IPS-11a (cell line): Measurements from ENCODE around the gene MTCL3.

ENCODE experiments used
- H3K4me3 ChIP-seq: one replicate; pipeline ENCODE4 v1.5.1; 2013; ENCODE audit warnings: low read depth, low read length, control low read depth

MTCL3 gene

DNA sequence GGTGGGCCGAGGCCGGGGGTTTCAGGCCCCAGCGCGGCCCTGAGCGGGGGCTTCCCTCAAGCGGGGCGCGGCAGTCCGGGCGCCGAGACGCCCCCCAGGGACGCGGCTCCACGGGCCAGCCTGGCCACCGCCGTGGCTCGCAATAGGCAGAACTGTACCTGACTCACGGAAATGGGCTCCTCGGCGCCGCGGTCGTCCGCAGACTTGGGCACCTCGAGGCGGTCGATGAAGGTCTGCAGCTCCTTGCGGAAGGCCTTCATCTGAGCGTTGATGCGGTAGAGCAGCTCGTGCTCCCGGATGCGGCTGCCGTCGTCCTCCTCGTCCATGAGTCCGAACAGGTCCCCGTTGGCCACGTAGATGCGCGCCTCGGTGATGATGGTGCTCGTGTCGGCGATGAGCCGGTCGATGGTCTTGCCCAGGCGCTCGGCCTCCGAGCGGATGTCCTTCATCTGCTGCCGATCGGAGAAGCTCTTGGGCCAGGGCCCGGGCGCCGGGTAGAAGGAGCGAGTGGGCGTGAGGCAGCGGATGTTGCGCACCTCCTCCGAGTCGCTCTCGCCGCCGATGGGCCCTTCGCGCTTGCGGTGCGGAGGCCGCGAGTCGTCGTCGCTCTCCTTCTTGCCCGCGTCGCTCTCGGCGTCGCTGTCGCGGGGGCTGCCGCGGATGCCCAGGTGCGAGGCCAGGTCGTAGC lies 43.9 kb downstream of the MTCL3 start:
- no peak overlapping the region for H3K4me3 ChIP-seq

DNA sequence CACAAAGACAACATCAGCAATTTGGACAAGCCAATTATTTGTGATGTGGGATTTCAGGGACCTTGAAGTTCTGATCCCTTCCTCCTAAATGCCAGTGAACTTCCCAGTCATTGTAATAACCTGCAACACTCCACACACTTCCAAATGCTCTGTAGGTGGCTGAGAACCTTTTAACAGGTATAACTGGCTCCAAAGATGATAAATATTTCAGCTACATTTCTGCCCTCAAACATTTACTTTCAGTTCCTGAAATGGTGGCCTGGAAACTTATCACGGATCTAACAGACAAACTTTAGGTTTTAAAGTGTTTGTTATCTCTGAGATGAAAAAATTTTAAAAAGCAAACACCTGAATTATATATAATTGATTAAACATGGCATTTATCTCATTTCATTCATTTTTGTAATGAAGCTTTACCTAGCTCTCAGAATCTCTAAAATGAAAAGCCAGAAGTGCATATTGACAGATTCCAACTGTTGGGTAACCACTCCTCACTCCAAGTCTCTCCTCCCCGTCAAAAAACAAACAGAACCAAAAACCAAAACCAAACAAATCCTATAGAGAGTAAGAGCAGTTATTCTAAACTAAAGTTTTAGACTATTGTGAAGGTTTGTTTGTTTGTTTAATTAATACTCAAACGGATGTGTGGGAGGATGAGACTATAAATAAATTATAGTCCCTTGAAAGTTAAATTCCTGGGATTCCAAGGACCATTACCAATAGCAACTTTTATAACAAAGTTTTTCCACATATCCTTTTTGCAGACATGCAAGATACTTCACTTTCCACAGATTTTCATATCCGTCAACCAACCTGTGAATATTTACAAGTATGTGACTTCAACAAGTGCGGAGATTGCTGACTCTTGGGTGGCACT lies 47.5 kb downstream of the MTCL3 start:
- H3K4me3 ChIP-seq, result no peak overlapping the region

DNA sequence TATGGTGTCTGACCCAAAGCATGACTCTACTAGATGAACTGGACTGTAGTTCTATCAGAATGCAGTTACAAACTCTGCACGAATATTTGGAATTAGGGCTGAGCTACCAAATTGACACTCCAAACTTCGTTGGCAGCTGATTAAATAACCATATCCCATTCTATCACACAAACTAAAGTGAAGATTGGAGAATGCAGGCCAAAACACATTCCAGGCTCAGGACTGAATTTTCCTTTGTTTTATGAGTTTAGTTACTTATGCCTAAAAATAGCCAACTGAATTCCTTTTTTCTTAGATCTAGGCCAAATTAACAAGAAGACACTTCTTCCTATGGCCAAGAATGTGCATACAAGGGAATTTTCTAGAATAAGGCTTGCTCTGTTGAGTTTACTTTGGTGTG lies 50.2 kb downstream of the MTCL3 start:
- H3K4me3 ChIP-seq, result no peak overlapping the region

DNA sequence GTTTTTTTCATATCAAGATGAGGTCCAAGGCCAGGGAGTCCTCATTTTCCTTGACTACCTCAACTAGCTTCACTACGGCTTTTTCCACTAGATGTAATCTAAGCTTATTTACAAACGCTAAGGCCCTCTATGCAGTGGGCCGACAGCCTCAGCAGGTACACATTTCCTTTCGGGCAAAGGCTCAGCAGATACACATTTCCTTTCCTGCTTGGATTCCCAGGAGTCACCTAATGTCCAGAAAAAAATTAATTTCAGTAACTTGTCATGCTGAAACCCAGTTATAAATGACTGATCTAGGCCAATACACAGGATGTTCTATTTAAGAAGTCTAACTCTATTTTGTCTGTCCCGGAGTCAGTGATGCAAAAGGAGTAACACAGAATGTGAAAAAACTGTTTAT lies 52.7 kb downstream of the MTCL3 start:
- H3K4me3 ChIP-seq, result no peak overlapping the region

DNA sequence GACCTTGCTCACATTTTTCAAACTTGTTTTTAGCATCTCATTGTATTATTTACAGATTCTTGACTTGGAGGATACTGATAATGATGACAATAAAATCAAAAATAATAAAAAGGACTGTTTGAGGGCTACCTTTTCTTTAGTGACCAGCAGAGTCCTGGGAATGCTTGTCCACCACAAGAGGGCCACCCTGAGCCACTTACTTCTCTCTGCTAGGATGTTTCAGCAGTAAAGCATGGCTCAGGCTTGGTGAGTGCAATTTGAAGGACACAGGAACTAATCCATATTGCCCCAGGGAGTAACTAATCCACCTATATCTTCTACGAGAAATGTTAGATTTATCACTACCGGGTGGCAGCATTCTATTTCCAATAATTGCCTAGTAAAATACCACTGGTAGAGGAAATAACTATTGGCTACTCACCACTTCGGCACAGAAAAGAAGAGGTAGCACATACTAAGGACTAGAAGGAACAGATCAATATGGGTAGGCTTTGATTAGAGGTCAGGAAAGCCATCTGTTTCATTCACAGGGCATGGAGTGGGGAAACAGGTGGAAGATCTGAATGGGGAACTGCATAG lies 54.2 kb downstream of the MTCL3 start:
- no peak overlapping the region for H3K4me3 ChIP-seq

DNA sequence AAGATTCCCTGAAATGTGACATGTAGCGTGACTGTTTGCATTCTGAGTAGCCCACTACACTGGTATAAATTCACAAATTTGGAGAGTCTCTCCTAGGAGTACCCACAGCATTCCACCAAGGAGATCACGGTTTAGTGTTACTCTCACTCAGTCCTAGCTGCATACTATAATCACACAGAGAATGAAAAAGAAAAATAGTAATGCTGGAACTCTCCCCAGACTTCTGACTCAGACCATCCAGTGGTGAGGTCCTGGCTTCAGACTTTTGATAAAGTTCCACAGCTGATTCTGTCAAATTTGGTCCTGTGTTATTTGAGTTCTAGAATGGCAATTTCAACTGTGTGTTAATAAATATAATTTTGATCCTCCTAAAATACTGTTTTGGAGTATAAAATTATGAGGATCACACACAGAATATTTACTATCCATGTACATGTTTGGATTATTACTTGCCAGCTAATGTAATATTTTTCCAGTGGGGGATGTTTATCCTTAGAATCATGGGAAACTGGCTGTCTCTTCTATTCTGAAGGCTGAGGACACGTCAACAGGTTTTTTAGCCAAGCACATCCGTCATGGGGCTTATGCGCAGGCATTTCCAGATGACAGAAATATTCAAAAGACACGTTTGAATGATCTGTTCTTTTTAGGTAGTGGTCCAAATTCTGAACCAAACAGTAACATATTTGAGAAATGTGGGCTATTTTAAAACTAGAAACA lies 54.8 kb downstream of the MTCL3 start:
- no peak overlapping the region for H3K4me3 ChIP-seq

DNA sequence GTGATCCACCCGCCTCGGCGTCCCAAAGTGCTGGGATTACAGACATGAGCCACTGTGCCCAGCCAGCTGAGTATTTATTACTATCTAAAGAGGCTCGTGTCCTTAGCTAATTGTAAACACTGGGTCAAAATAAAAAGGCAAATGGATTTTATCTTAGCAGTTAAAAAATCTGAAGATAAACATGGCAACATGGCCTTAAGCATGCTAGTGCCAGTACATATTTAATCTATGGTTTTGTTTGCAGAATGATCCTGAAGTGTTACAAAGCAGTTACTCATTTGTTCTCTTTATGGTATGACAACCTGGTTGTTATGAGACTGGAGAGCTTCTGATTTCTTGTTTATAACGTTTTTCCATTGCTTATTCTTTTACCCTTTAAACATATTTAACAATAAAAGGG lies 56.1 kb downstream of the MTCL3 start:
- H3K4me3 ChIP-seq, result no peak overlapping the region

DNA sequence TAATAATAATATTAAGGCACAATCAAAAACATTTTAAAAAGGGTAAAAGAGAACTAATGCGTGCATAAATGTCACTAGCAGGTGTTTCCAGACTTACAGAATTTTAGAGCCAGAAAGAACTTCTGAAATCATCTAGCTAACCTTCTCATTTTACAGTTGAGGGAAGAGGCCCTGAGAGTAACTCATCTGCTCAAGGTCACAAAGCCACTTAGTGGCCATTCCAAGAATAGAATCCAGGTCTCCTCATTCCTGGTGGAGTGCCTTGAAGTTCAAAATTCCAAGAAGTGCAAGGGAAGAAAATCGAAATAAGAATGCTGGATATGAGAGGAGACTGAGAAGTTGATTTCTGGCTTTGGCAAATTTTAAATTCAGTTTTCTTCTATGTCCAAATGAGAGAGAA lies 56.8 kb downstream of the MTCL3 start:
- H3K4me3 ChIP-seq, result no peak overlapping the region

DNA sequence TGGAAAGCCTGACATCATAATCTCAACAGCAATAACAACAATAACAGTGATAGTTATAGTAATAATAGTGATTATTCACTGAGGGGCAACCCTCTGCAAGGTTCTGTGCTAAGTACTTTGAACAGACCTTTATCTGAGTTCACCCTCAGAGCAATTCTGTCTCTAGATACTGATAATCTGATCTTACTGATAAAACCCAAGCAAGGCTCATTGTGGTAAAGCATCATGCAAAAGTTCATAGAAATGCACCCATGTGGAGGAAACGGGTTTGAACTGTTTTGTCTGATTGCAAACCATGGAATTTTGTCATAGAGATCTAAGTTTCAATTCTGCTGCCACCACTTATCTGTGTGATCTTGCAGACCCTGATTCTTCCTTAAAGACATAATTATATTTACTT lies 58.7 kb downstream of the MTCL3 start:
- H3K4me3 ChIP-seq, result no peak overlapping the region

DNA sequence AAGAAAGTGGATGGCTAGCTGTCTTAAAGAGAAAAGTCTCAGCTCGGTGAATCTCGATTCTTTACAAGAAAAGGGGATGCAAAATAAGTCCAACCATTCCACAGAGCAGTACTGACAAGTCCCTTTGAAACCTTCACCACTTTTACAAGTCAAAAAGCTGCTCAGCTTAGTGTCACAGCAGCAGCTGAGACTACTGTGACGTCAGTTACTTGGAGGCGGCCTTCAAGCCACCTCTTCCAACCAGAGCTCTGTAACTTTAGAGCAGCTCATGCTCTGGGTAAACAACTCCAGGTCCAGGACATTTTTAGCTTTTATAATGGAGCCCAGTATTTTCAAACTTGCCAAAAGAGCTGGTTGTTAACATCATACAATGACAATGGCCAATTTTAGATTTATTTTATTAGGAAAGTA lies 59.9 kb downstream of the MTCL3 start, which contains the start of gene KIAA0408:
KIAA0408 (minus strand) TSS at position 159 of the 411 bp plus-strand sequence. CDS start 5,408 bp downstream, outside the sequence.
- H3K4me3 ChIP-seq, result no peak within 1 kb of the TSS

DNA sequence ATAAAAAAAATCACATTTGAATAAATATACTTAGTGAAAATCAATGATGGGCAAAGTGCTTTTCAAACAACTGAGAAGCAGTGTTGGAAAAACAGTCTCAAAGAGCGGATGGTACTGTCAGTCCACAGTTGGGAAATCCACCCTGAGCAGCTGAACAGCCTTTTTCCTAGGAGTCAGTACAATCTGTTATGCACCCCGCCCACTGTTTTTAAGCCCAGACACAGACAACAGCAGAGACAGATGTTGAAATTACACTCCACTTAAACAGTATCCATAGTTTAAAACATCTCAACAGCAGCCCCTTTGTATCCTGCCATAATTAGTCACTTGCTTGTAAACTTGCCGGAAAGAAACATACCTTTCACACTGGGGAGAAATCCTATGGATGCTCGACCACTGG lies 60.3 kb downstream of the MTCL3 start:
- H3K4me3 ChIP-seq, result no peak overlapping the region

DNA sequence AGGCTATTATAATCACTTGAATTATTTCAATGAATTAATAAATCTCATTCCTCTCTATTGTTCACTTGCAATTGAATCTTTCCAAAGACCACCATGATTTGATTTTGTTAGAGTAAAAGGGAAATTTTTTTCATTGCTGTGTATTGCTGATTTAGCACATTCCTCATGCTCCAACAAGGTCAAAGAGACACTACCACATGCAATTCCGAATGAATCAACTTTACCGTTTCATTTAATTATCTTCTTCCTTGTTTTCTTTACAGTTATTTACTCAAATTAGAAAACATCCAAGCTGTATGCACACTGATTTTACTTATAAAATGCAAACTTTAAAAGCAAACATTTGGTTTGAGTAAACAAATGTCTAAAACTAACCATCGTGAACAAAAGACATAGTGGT lies 60.9 kb downstream of the MTCL3 start:
- H3K4me3 ChIP-seq, result no peak overlapping the region

DNA sequence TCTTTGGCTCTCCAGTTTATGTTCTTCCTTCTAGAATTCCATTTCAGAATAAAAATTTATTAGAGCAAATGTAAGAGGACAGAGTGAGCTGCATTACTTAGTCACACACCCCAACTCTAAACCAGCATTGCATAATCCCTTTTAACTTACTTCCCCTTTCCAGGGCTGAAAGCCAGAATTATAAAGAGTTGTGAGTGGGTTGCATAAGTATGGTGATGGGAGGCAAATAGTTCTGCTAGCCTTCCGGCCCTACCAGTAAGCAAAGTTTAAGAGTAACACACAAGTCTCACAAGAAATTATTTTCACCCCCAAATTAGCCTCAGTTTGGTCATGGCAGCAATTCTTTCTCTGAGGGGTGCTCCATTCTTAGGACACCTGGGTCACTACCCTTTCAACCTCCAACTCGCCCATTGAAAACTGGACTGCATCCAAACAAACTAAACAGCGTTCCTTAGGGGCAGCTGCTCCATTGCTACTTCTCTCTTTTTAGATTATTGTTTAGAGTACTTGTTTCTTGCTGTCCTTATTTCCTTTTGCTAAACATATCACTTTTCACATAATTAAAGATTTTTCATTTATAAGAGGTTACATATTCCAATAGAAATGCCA lies 61.6 kb downstream of the MTCL3 start:
- H3K4me3 ChIP-seq, result no peak overlapping the region

DNA sequence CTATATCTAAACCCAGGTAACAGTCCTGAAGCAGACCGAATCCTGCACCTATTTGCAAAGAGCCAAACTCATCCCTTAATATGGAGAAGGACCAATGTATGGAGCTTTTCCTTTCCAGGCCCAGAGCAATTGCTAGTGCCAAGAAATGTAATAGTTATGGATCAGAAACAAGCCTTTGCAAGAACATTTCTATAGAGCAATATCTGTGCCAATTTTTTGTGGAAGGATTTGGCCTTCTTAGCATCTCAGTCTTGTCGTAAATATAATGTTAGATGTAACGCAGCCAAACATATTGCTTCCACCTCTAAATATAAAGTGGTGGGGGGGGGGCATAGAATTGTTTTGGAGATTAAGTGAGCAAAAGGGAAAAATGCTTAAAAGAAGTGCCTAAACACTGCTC lies 62.7 kb downstream of the MTCL3 start:
- H3K4me3 ChIP-seq, result no peak overlapping the region

DNA sequence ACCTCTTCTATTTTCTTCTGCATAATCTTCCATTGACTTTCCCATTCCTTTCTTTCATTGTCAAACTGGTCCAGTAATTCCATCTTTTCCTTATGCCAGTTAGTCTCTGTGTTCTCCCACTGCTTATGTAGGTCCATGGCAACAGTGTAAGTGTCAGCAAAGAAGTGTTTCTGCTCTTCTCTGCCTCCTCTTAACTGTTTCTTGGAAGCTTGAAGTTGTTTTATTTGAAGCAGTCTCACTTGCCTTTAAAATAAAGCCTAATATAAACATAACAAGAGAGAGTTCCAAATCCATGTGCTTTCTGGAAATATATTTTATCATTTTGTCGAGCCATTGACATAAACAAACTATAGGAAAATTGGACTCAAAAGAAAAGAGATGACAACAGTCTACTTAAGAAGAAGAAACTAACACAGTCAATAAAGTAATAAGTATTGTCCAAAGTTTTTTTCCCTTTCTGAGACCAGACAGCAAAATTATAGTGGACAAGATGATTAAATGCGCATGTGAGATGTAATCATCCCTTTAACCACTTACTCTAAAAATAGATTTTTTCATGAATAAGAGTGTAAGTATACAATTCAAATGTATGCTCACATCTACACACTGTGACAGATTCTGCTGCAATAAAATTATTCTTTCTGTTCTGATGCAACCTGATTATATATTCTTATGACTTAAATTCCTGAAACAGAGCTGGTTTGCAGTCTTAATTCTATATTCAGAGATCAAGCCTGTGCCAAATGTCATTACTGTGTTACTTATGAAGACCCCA lies 65.1 kb downstream of the MTCL3 start:
- H3K4me3 ChIP-seq, result no peak overlapping the region

DNA sequence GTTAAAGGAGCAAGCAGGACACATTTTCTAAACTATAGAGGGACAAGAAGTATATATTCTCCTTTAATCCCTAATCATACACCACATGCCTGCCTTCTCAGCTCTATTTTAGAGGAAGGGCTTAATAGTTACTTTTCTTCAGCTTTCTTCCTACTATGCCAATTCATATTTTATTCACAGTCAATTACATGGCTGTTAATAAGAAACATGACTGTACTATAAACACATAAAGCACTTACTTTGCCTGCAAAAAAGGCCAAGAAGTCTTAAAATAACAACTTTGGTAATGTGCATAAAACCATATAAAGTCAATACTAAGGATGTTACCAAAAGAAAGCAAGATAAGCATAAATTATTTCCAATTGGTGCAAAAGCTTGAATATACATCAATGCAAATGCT lies 66.3 kb downstream of the MTCL3 start:
- no peak overlapping the region for H3K4me3 ChIP-seq

DNA sequence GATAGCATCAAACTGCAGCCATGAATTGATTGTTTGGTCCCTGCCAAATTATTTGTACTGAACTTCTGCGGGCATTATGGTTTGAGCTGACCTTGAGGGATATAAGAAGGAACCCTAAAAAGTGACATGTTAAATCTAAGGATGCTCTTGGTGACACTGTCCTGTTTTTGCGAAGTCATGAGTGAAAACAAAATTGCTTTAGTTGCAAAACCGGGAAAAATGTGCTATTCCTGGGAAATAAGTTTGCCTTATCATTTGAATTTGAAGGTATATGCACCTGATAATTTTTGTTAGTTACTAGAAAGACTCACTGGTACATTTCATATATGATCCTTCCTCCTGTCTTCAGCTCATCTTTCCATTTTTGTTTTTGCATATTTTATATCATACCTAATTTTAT lies 67.7 kb downstream of the MTCL3 start:
- H3K4me3 ChIP-seq, result no peak overlapping the region

DNA sequence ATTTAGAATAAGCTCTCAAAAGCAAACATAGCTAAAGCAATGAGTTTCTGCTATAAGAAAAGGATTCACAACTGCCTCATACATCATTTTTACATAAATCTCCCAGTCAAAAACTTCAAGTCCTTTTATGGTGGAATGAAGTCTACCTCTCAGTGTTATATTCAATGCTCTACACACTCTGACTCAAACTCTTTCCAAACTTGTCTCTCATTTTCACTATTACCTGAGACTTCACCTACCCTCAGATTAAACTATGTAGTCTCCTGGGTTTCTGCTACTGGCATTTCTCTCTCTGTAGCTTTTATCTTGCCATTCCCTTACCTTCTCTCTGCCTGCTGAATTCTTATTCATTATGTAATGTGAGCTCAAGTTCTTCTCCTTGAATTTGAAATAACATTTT lies 71.4 kb downstream of the MTCL3 start:
- no peak overlapping the region for H3K4me3 ChIP-seq

DNA sequence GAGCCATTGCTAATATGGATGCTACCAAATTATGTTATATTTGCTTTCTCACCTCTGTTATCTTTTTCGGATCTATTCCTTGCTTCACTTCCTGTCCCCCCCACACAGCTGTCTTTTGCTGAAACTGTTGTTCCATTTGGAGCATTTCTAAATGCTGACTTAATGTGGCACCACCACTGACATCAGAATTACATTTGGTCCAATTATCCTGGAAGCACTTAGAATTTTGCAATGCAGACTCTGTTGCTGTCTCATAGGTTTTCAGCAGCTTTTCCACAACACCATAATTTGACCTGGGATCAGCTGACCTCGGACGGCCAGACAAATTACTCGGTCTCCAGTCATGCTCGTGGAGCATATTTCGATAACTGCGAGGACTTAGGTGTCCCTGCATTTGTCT lies 72.8 kb downstream of the MTCL3 start:
- H3K4me3 ChIP-seq, result no peak overlapping the region

DNA sequence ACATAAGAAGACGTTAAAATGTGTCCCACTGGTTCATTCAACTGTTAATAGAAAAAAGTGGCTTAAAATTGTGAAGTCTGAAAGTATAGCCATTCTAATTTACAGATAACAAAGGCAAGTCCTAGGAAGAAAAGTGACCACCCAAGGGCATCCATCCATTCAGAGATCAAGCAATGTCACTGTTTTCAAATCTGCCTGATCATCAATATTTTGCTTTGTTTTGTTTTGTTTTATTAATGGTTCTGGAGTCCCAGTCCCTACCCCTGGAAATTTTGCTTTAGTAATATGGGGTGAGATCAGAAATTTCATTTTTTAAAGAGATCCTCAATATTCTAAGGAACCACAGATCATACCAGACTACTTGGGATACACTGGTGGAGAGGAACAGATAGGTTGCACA lies 77.3 kb downstream of the MTCL3 start:
- H3K4me3 ChIP-seq, result no peak overlapping the region
